Gastroesophageal sphincter (tissue), 4 donors: Measurements from ENCODE around the gene SERINC2. TPM values are rescaled to one million over a fixed set of nuclear protein-coding genes. Genes with fewer than 3 reads are reported as not detected.

ENCODE experiments used
- ATAC-seq: fragments of 150-250 bp; one replicate; pipeline ENCODE4 v1.9.1; 2016; ENCODE audit warnings: mild to moderate bottlenecking, moderate library complexity
- H3K27ac ChIP-seq, 4 donors: fragments of 200-600 bp; sonication (generic) in 3 of 4; 1 replicate in 3 of 4; 2 replicates in 1 of 4; pipeline ENCODE4 v1.5.1; 2016 to 2019
- H3K27me3 ChIP-seq: fragments of 200-600 bp; sonication (generic); one replicate; pipeline ENCODE4 v1.5.1; 2019
- H3K36me3 ChIP-seq, 2 donors: fragments of 200-600 bp; sonication (generic); one replicate each; pipeline ENCODE4 v1.5.1; 2019; ENCODE audit warnings: control low read depth in 1 of 2
- H3K4me1 ChIP-seq, 3 donors: fragments of 200-600 bp; sonication (generic); 1 replicate in 2 of 3; 2 replicates in 1 of 3; pipeline ENCODE4 v1.5.1; 2016 to 2019; ENCODE audit warnings: control low read depth in 2 of 3
- H3K4me3 ChIP-seq, 2 donors: fragments of 200-600 bp; sonication (generic); one replicate each; pipeline ENCODE4 v1.5.1; 2019; ENCODE audit warnings: mild to moderate bottlenecking in 1 of 2, moderate library complexity in 1 of 2
- H3K9me3 ChIP-seq, 3 donors: fragments of 200-600 bp; sonication (generic); one replicate each; pipeline ENCODE4 v1.5.1; 2017 to 2019; ENCODE audit warnings: control low read depth in 2 of 3
- CTCF ChIP-seq, 4 experiments: fragments of 200-600 bp in 2 of 4; fragments of 450-650 bp in 2 of 4; sonication (generic) in 1 of 4; IDR thresholded peaks; one replicate each; pipeline ENCODE4 v1.5.1; 2017 to 2019; ENCODE audit warnings: antibody characterized with exemption in 4 of 4, mild to moderate bottlenecking in 2 of 4, moderate library complexity in 2 of 4
- EP300 ChIP-seq: sonication (generic); formaldehyde crosslinking; IDR thresholded peaks from one replicate; pipeline ENCODE4 v1.6.1; 2017; ENCODE audit warnings: antibody characterized with exemption, mild to moderate bottlenecking
- POLR2A ChIP-seq, 2 donors: fragments of 450-650 bp; IDR thresholded peaks; one replicate each; pipeline ENCODE4 v1.6.1; 2017; ENCODE audit warnings: antibody characterized with exemption in 2 of 2, mild to moderate bottlenecking in 2 of 2, moderate library complexity in 1 of 2
- POLR2AphosphoS5 ChIP-seq: sonication (generic); formaldehyde crosslinking; IDR thresholded peaks from one replicate; pipeline ENCODE4 v1.6.1; 2017; ENCODE audit warnings: antibody characterized with exemption
- WGBS, 2 donors: methylation state at CpG; one replicate each; pipeline ENCODE4 v1.1.5; 2018; ENCODE audit warnings: low coverage in 1 of 2; 5-methylcytosine and 5-hydroxymethylcytosine counted together
- total RNA-seq, 4 donors: library from RNA; depleted of rRNA; stranded (reverse); fragments of >200 nt; gene quantifications; one replicate each; pipeline ENCODE4 v1.1.0, GENCODE V29; 2016

Gene SERINC2
- total RNA-seq, 4 donors from 2014 or later, result 2.5 to 8.7 (median 4.1) TPM

DNA sequence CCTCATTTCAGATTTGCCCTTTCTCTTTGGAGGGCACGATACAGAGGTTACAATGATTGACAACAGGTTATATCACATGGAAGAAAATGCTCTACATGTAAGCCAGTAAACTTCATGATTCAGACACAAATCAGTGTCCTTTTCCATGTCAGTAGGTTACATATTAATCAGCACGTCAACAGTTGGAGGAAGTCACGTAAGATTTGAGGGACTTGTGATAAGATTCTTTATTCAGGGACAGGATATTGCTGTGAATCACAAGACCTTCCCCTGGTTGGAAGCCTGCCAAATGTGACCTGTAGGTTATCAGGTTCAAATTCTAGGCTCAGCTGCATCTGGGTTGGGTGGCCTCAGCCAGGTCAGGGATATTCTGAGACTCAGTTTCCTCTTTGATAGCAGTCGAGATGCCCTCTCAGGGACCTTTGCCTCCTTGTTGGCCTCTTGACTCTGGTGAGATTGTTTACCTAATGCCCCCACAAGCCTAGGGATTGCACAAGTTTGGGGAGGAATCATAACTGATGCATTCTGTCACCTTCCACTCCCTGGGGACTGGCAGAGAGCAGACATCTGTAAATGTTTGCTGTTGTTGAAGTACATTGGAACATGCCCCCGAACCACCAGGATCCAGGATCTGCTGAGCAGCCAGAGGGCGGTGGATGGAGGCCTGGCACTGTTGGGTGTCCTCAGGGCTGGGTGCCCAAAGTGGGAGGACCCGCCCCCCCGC is 31.9 kb downstream of the SERINC2 start:
- no peaks in the 10 kb centered on the region for H3K36me3 ChIP-seq
- 40 to 56% methylated on average over 3 to 4 of the region's 8 CpGs for WGBS, 2 donors
- H3K27me3 ChIP-seq, result peaks cover 6% of the 10 kb centered on the region
- peaks cover 0 to 14% (median 0%) of the 10 kb centered on the region in 3 donors for H3K9me3 ChIP-seq
- H3K27ac ChIP-seq, result no peak overlapping the region
- TF ChIP-seq POLR2A (IDR thresholded peaks at IDR 0.05) (no peak), CTCF (IDR thresholded peaks at IDR 0.05) (no peak), EP300 (no peak), POLR2AphosphoS5 (no peak)
- no peak overlapping the region for H3K4me3 ChIP-seq
- no peak for ATAC-seq
- no peaks in the 10 kb centered on the region for H3K4me1 ChIP-seq

- Histone ChIP-seq H3K9me3 (peaks cover 0 to 22% (median 0%) of the 10 kb centered on the region in 3 donors), H3K4me3 (no peak overlapping the region), H3K36me3 (no peaks in the 10 kb centered on the region), H3K4me1 (no peaks in the 10 kb centered on the region), H3K27ac (no peak overlapping the region), H3K27me3 (peaks cover 10% of the 10 kb centered on the region)
- ATAC-seq, result no peak
- WGBS, 2 donors, result 48 to 68% methylated on average over 2 to 3 of the region's 3 CpGs
- TF ChIP-seq EP300, result no peak
- no peak for TF ChIP-seq POLR2A (IDR thresholded peaks at IDR 0.05)
- TF ChIP-seq POLR2AphosphoS5, result no peak
- TF ChIP-seq CTCF (IDR thresholded peaks at IDR 0.05), result no peak
These were observed 32.9 kb downstream of the SERINC2 start for GRCh38 chr1:31445951-31446350.

GRCh38 chr1:31447210-31447609 is 34.2 kb downstream of the SERINC2 start:
- 59 to 63% methylated on average over 8 to 9 of the region's 9 CpGs for WGBS, 2 donors
- ATAC-seq, result no peak
- Histone ChIP-seq H3K36me3 (no peaks in the 10 kb centered on the region), H3K4me3 (no peak overlapping the region), H3K4me1 (no peaks in the 10 kb centered on the region), H3K27ac (no peak overlapping the region), H3K27me3 (peaks cover 10% of the 10 kb centered on the region), H3K9me3 (peaks cover 0 to 30% (median 0%) of the 10 kb centered on the region in 3 donors)
- no peak for TF ChIP-seq POLR2A (IDR thresholded peaks at IDR 0.05)
- TF ChIP-seq CTCF (IDR thresholded peaks at IDR 0.05), result no peak
- no peak for TF ChIP-seq POLR2AphosphoS5

DNA sequence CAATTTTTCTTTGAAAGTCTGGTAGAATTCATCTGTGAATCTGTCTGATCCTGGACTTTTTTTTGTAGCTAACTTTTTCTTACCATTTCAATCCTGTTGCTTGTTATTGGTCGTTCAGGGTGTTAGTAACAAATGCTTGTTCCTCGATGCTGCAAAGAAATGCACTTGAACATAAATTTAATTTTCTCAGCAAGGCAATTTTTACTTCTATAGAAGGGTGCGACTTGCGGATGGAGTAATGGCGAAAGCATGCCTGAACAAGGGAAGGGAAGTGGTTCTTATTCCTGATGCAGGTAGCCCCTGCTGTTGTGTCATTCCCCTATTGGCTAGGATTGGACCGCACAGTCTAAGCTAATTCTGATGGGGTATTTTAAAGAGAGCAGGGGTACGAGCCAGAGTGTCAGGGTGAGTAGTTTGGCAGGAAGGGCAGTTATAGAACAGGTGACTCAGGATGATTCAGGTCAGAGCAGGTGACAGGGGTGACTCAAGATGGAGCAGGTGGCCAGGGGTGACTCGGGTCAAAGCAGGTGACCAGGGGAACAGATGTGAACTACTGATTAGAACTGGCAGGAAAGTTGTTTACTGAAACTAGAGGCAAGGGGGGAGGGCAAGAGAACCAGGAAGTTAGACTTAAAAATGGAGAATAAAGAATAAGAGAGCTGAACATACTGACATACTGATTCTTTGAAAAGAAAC is 40.5 kb downstream of the SERINC2 start:
- Histone ChIP-seq H3K27me3 (peaks cover 32% of the 10 kb centered on the region), H3K36me3 (no peaks in the 10 kb centered on the region), H3K27ac (no peak overlapping the region), H3K4me1 (no peaks in the 10 kb centered on the region), H3K4me3 (no peak overlapping the region), H3K9me3 (peaks cover 0 to 64% (median 0%) of the 10 kb centered on the region in 3 donors)
- no peak for TF ChIP-seq POLR2A (IDR thresholded peaks at IDR 0.05)
- TF ChIP-seq EP300, result no peak
- TF ChIP-seq CTCF (IDR thresholded peaks at IDR 0.05), result no peak
- no peak for TF ChIP-seq POLR2AphosphoS5
- ATAC-seq, result no peak
- WGBS, 2 donors, result 67 to 87% methylated on average over 7 of the region's 8 CpGs
